SK-N-SH (cell line): ENCODE data around the gene KCNK4. TPM values are rescaled to one million over a fixed set of nuclear protein-coding genes. Genes with fewer than 3 reads are reported as not detected.

Experiments
- CTCF ChIA-PET: fragments of 300-600, 350-600 bp; formaldehyde crosslinking; extraction: SDS; loops from one replicate; lab custom pipeline; 2021; lab: Yijun Ruan, JAX
- POLR2A ChIA-PET: fragments of 350-600 bp; sonication (Branson Sonifier 250); formaldehyde crosslinking; extraction: SDS; loops from one replicate; lab custom pipeline; 2020; ENCODE audit warnings: antibody characterized with exemption, inconsistent platforms; lab: Yijun Ruan, JAX
- DNase-seq: peaks from one replicate; pipeline ENCODE4 v3.0.0; 2012
- H2AFZ ChIP-seq: fragments of 200-600 bp; sonication (generic); 2 replicates; pipeline ENCODE4 v1.8.1; 2016; ENCODE audit warnings: antibody characterized with exemption, mild to moderate bottlenecking, low read depth
- H3F3A ChIP-seq: fragments of 200-600 bp; sonication (generic); replicated peaks from 2 replicates; pipeline ENCODE3; 2016; ENCODE audit warnings: antibody characterized with exemption, mild to moderate bottlenecking; ENCODE audit not compliant: insufficient read depth
- H3K27ac ChIP-seq, 2 experiments: fragments of 200-500 bp in 1 of 2; fragments of 200-600 bp in 1 of 2; sonication (Bioruptor generic) in 1 of 2; sonication (generic), shearing (Covaris generic) in 1 of 2; 2 replicates each; pipeline versions ENCODE4 v1.5.1 to v1.6.1; 2014 to 2016; ENCODE audit warnings: low read depth in 2 of 2, inconsistent platforms in 1 of 2, low read length in 1 of 2, mild to moderate bottlenecking in 1 of 2, mixed read lengths in 1 of 2
- H3K27me3 ChIP-seq: fragments of 200-600 bp; sonication (generic), shearing (Covaris generic); 2 replicates; pipeline ENCODE4 v1.6.1; 2016; ENCODE audit warnings: mixed run types; ENCODE audit not compliant: insufficient read depth
- H3K36me3 ChIP-seq, 2 experiments: fragments of 200-500 bp in 1 of 2; fragments of 200-600 bp in 1 of 2; sonication (Bioruptor generic) in 1 of 2; sonication (generic) in 1 of 2; replicated peaks in 1 of 2; 2 replicates each; pipeline versions ENCODE3 to v1.5.1; 2014 to 2016; ENCODE audit warnings: low read length in 1 of 2, mild to moderate bottlenecking in 1 of 2; ENCODE audit not compliant: insufficient read depth in 2 of 2, control insufficient read depth in 1 of 2
- H3K4me1 ChIP-seq, 2 experiments: fragments of 200-500 bp in 1 of 2; fragments of 200-600 bp in 1 of 2; sonication (Bioruptor generic) in 1 of 2; sonication (generic), shearing (Covaris generic) in 1 of 2; 2 replicates each; pipeline versions ENCODE4 v1.5.1 to v1.6.1; 2014 to 2016; ENCODE audit warnings: low read depth in 1 of 2, low read length in 1 of 2, mixed run types in 1 of 2; ENCODE audit not compliant: insufficient read depth in 2 of 2, control insufficient read depth in 1 of 2
- H3K4me2 ChIP-seq: fragments of 200-600 bp; sonication (generic), shearing (Covaris generic); 2 replicates; pipeline ENCODE4 v1.6.1; 2017; ENCODE audit warnings: mixed run types
- H3K4me3 ChIP-seq, 2 experiments: fragments of 200-500 bp in 1 of 2; fragments of 200-600 bp in 1 of 2; sonication (Bioruptor generic) in 1 of 2; sonication (generic), shearing (Covaris generic) in 1 of 2; 2 replicates each; pipeline versions ENCODE4 v1.5.1 to v1.8.1; 2014 to 2016; ENCODE audit warnings: low read depth in 2 of 2, inconsistent platforms in 1 of 2, low read length in 1 of 2, mild to moderate bottlenecking in 1 of 2, mixed read lengths in 1 of 2, moderate library complexity in 1 of 2
- H3K79me2 ChIP-seq: fragments of 200-600 bp; sonication (generic); 2 replicates; pipeline ENCODE4 v1.8.1; 2017; ENCODE audit warnings: mild to moderate bottlenecking; ENCODE audit not compliant: insufficient read depth
- H3K9ac ChIP-seq: fragments of 200-600 bp; sonication (generic); 2 replicates; pipeline ENCODE4 v1.6.1; 2017; ENCODE audit warnings: mixed run types
- H3K9me2 ChIP-seq: fragments of 200-600 bp; sonication (generic); 2 replicates; pipeline ENCODE4 v1.6.1; 2017; ENCODE audit warnings: mixed run types
- H3K9me3 ChIP-seq: fragments of 200-600 bp; sonication (generic); 2 replicates; pipeline ENCODE4 v1.6.1; 2017; ENCODE audit warnings: mixed run types, mild to moderate bottlenecking, moderate library complexity
- H4K20me1 ChIP-seq: fragments of 200-600 bp; sonication (generic); 2 replicates; pipeline ENCODE4 v1.6.1; 2017; ENCODE audit warnings: mild to moderate bottlenecking, mixed run types; ENCODE audit not compliant: insufficient read depth
- CHD2 ChIP-seq: fragments of 150-350 bp; IDR thresholded peaks from 2 replicates; pipeline ENCODE4 v1.6.1; 2018; ENCODE audit warnings: low read length; ENCODE audit not compliant: partially characterized antibody
- CTCF ChIP-seq: fragments of 200-600 bp; sonication (generic); IDR thresholded peaks from 2 replicates; pipeline ENCODE4 v1.6.1; 2017; ENCODE audit warnings: antibody characterized with exemption, mild to moderate bottlenecking, moderate library complexity
- EP300 ChIP-seq, 2 experiments: IDR thresholded peaks; 2 replicates each; pipeline versions ENCODE4 v1.4.0 to v1.6.1; 2012; ENCODE audit warnings: borderline replicate concordance in 1 of 2, low read depth in 1 of 2, low read length in 1 of 2
- FOSL2 ChIP-seq: IDR thresholded peaks from 2 replicates; pipeline ENCODE4 v1.4.0; 2012; ENCODE audit warnings: low read depth, mild to moderate bottlenecking, moderate library complexity, borderline replicate concordance
- FOXM1 ChIP-seq: IDR thresholded peaks from 2 replicates; pipeline ENCODE4 v1.4.0; 2012; ENCODE audit warnings: low read depth, mild to moderate bottlenecking
- GABPA ChIP-seq: IDR thresholded peaks from 2 replicates; pipeline ENCODE4 v1.4.0; 2012; ENCODE audit warnings: low read depth, mild to moderate bottlenecking
- NFIC ChIP-seq: IDR thresholded peaks from 2 replicates; pipeline ENCODE4 v1.4.0; 2012; ENCODE audit warnings: borderline replicate concordance
- PBX3 ChIP-seq: IDR thresholded peaks from 2 replicates; pipeline ENCODE4; 2012
- POLR2AphosphoS5 ChIP-seq: IDR thresholded peaks from 2 replicates; pipeline ENCODE4 v1.6.1; 2012; ENCODE audit warnings: low read depth, low read length
- RFX5 ChIP-seq: IDR thresholded peaks from 2 replicates; pipeline ENCODE4 v1.6.1; 2012; ENCODE audit warnings: mild to moderate bottlenecking, improper control_type of control experiment, low read length
- SMC3 ChIP-seq: IDR thresholded peaks from 2 replicates; pipeline ENCODE4 v1.6.1; 2012; ENCODE audit warnings: low read depth, low read length, improper control_type of control experiment
- TAF1 ChIP-seq: IDR thresholded peaks from 2 replicates; pipeline ENCODE4 v1.6.1; 2012; ENCODE audit warnings: low read depth, mild to moderate bottlenecking, low read length, moderate library complexity, borderline replicate concordance
- USF1 ChIP-seq: IDR thresholded peaks from 2 replicates; pipeline ENCODE4 v1.4.0; 2012; ENCODE audit warnings: low read depth, borderline replicate concordance
- YY1 ChIP-seq: IDR thresholded peaks from 2 replicates; pipeline ENCODE4 v1.4.0; 2012; ENCODE audit warnings: low read depth, mild to moderate bottlenecking
- ZBTB33 ChIP-seq: IDR thresholded peaks from 2 replicates; pipeline ENCODE4 v1.4.0; 2012; ENCODE audit warnings: low read depth, borderline replicate concordance
- WGBS: methylation state at CpG from one replicate; pipeline ENCODE4 v1.1.6; 2017; ENCODE audit warnings: low lambda C conversion rate; 5-methylcytosine and 5-hydroxymethylcytosine counted together
- polyA plus RNA-seq, 3 experiments: library from polyadenylated mRNA; depleted of rRNA; stranded (reverse); fragments of >200 nt; gene quantifications; 2 replicates each; pipeline ENCODE4 v1.2.3, GENCODE V29; 2012
- TF ChIP-seq, protein P1 (sequence below): IDR thresholded peaks from 2 replicates; pipeline ENCODE4 v1.6.1; 2012; ENCODE audit warnings: mild to moderate bottlenecking, low read depth, low read length, moderate library complexity

KCNK4 gene
- polyA plus RNA-seq, 1 of the 3 experiments (the other 2 are of a cell fraction) = 0.16 TPM

GRCh38 chr11:64333556-64333955 lies 42.5 kb downstream of the KCNK4 start:
- Histone ChIP-seq H3K4me2 (no peak overlapping the region), H3K36me3 (no peaks in the 10 kb centered on the region), H3K4me1 (peaks cover 4 to 6% of the 10 kb centered on the region in 2 experiments; a peak in 2 of 4 replicates), H3K79me2 (no peaks in the 10 kb centered on the region)
- ChIA-PET POLR2A (no interaction called here), CTCF (interaction anchor here (0.9 to 2.0 kb wide), 3 partner anchors 19 to 22 kb away, joined by 3 to 7 read pairs (median 7); no protein-coding TSS in a partner anchor)
- WGBS = 87% methylated on average over 8 of the region's 8 CpGs
- no peak for DNase-seq
- no peak for TF ChIP-seq FOSL2
- TF ChIP-seq ZBTB33 = no peak
- TF ChIP-seq SMC3 = no peak
- TF ChIP-seq, protein P1, sequence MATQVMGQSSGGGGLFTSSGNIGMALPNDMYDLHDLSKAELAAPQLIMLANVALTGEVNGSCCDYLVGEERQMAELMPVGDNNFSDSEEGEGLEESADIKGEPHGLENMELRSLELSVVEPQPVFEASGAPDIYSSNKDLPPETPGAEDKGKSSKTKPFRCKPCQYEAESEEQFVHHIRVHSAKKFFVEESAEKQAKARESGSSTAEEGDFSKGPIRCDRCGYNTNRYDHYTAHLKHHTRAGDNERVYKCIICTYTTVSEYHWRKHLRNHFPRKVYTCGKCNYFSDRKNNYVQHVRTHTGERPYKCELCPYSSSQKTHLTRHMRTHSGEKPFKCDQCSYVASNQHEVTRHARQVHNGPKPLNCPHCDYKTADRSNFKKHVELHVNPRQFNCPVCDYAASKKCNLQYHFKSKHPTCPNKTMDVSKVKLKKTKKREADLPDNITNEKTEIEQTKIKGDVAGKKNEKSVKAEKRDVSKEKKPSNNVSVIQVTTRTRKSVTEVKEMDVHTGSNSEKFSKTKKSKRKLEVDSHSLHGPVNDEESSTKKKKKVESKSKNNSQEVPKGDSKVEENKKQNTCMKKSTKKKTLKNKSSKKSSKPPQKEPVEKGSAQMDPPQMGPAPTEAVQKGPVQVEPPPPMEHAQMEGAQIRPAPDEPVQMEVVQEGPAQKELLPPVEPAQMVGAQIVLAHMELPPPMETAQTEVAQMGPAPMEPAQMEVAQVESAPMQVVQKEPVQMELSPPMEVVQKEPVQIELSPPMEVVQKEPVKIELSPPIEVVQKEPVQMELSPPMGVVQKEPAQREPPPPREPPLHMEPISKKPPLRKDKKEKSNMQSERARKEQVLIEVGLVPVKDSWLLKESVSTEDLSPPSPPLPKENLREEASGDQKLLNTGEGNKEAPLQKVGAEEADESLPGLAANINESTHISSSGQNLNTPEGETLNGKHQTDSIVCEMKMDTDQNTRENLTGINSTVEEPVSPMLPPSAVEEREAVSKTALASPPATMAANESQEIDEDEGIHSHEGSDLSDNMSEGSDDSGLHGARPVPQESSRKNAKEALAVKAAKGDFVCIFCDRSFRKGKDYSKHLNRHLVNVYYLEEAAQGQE = no peak
- no peak for TF ChIP-seq POLR2AphosphoS5
- no peak for TF ChIP-seq YY1
- TF ChIP-seq TAF1 = no peak
- TF ChIP-seq CHD2 = no peak
- TF ChIP-seq PBX3 = no peak
- no peak for TF ChIP-seq RFX5
- no peak for TF ChIP-seq FOXM1
- no peak for TF ChIP-seq NFIC
- TF ChIP-seq CTCF = no peak
- no peak for TF ChIP-seq EP300 (IDR thresholded peaks at IDR 0.05; ENCODE audit: borderline replicate concordance in 1 of 2, low read depth in 1 of 2, low read length in 1 of 2)
- no peak for TF ChIP-seq USF1
- TF ChIP-seq GABPA = no peak
- TF ChIP-seq, all 33 proteins: peak for 0
- H3K27me3 ChIP-seq = no peaks in the 10 kb centered on the region
- H4K20me1 ChIP-seq = no peaks in the 10 kb centered on the region
- H3K9me2 ChIP-seq = no peaks in the 10 kb centered on the region
- no peak overlapping the region for H3K9ac ChIP-seq
- H2AFZ ChIP-seq = no peak overlapping the region
- H3K27ac ChIP-seq = no peak overlapping the region
- H3F3A ChIP-seq = peaks cover 12% of the 10 kb centered on the region
- H3K4me3 ChIP-seq = no peak overlapping the region
- no peaks in the 10 kb centered on the region for H3K9me3 ChIP-seq
